Measurements from ENCODE around the gene PCDH9.

The PCDH9 gene

DNA sequence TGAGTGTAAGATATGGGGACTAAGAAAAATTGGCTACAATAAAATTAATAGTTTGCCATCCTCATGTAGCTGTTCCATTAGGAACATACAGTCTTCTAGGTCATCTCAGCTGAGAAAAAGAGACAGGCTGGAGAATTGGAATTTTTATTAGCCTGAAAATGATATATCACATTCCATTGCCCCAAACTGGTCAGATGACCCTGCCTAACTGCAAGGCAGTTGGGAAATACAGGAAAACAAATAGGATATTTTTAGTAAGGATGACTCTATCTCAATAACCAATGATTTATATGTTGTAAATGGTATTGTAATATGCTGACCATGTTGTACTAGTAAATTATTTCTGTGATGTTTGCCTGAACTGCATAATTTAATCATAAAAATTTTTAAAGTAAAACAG, 673.8 kb downstream of the PCDH9 start:
- Histone ChIP-seq H3K36me3 (ENCODE audit: low read length) (no peaks in the 10 kb centered on the region), H3K27me3 (ENCODE audit: low read length) (no peaks in the 10 kb centered on the region), H3K79me2 (ENCODE audit: insufficient read depth, low read length) (no peaks in the 10 kb centered on the region), H3K4me3 (ENCODE audit: insufficient read depth, low read length, poor library complexity, severe bottlenecking) (no peak overlapping the region), H3K4me2 (ENCODE audit: low read depth, low read length, poor library complexity, severe bottlenecking) (no peak overlapping the region), H3K9ac (ENCODE audit: low read length) (no peak overlapping the region), H3K27ac (ENCODE audit: low read depth, low read length) (no peak overlapping the region), H3K9me2 (replicated peaks; ENCODE audit: insufficient read depth, low read length) (no peaks in the 10 kb centered on the region), H4K20me1 (ENCODE audit: low read depth, low read length) (no peaks in the 10 kb centered on the region), H3F3A (ENCODE audit: insufficient read depth) (no peaks in the 10 kb centered on the region), H2AFZ (ENCODE audit: low read depth, low read length, severe bottlenecking) (no peak overlapping the region), H3K9me3 (ENCODE audit: insufficient read depth, low read length) (no peaks in the 10 kb centered on the region)
- TF ChIP-seq, protein P1, sequence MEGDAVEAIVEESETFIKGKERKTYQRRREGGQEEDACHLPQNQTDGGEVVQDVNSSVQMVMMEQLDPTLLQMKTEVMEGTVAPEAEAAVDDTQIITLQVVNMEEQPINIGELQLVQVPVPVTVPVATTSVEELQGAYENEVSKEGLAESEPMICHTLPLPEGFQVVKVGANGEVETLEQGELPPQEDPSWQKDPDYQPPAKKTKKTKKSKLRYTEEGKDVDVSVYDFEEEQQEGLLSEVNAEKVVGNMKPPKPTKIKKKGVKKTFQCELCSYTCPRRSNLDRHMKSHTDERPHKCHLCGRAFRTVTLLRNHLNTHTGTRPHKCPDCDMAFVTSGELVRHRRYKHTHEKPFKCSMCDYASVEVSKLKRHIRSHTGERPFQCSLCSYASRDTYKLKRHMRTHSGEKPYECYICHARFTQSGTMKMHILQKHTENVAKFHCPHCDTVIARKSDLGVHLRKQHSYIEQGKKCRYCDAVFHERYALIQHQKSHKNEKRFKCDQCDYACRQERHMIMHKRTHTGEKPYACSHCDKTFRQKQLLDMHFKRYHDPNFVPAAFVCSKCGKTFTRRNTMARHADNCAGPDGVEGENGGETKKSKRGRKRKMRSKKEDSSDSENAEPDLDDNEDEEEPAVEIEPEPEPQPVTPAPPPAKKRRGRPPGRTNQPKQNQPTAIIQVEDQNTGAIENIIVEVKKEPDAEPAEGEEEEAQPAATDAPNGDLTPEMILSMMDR (IDR thresholded peaks at IDR 0.05; ENCODE audit: insufficient read depth, low read length, poor library complexity, severe bottlenecking): no peak
- TF ChIP-seq EZH2phosphoT487 (conservative IDR thresholded peaks at IDR 0.05; ENCODE audit: low read length): no peak

DNA sequence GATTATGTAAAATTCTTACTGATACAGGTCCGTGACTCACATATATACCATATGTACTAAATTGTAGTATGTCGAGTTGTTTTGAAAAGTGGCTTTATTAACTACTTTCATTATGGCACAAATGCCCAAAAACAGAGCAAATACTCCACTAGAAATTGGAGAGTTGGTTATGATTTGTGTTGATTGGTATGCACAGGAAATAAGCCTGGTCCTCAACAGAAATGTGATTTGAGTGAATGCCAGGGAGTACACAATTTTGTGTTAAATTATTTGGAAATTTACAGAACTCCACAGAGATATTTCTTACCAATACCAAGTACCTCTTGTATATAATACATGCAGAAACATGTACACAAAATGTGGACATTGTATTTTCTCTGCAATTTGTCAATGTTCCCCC, 676.7 kb downstream of the PCDH9 start:
- no peak overlapping the region for H2AFZ ChIP-seq (ENCODE audit: low read depth, low read length, severe bottlenecking)
- H3K9me3 ChIP-seq (ENCODE audit: insufficient read depth, low read length): no peaks in the 10 kb centered on the region
- H3K4me2 ChIP-seq (ENCODE audit: low read depth, low read length, poor library complexity, severe bottlenecking): no peak overlapping the region
- H3K27me3 ChIP-seq (ENCODE audit: low read length): no peaks in the 10 kb centered on the region
- no peaks in the 10 kb centered on the region for H3K36me3 ChIP-seq (ENCODE audit: low read length)
- H3K27ac ChIP-seq (ENCODE audit: low read depth, low read length): no peak overlapping the region
- no peaks in the 10 kb centered on the region for H4K20me1 ChIP-seq (ENCODE audit: low read depth, low read length)
- no peaks in the 10 kb centered on the region for H3F3A ChIP-seq (ENCODE audit: insufficient read depth)
- no peaks in the 10 kb centered on the region for H3K9me2 ChIP-seq (replicated peaks; ENCODE audit: insufficient read depth, low read length)
- no peaks in the 10 kb centered on the region for H3K79me2 ChIP-seq (ENCODE audit: insufficient read depth, low read length)
- no peak overlapping the region for H3K9ac ChIP-seq (ENCODE audit: low read length)
- H3K4me3 ChIP-seq (ENCODE audit: insufficient read depth, low read length, poor library complexity, severe bottlenecking): no peak overlapping the region
- no peak for TF ChIP-seq EZH2phosphoT487 (conservative IDR thresholded peaks at IDR 0.05; ENCODE audit: low read length)
- TF ChIP-seq, protein P1 (IDR thresholded peaks at IDR 0.05; ENCODE audit: insufficient read depth, low read length, poor library complexity, severe bottlenecking): no peak

DNA sequence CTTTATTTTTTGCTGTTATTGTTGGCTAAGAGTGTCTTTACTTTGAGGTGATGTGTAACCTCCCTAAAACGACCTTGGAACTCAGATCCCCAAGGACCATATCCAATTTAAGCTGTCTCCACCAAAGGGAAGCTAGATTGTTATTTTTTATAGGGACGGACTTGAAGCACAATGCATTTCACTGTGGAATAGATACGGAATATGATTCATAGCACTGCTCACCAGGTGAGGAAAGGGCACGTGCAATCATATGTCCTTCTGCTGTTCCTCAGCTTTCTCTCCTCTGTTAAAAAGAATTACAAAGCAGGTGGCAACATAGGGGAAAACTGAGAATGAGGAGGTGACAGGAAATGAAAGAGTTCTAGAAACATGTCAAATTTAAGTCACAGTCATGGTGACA, 679.0 kb downstream of the PCDH9 start:
- Histone ChIP-seq H4K20me1 (ENCODE audit: low read depth, low read length) (no peaks in the 10 kb centered on the region), H3K27me3 (ENCODE audit: low read length) (no peaks in the 10 kb centered on the region), H3F3A (ENCODE audit: insufficient read depth) (no peaks in the 10 kb centered on the region), H3K4me2 (ENCODE audit: low read depth, low read length, poor library complexity, severe bottlenecking) (no peak overlapping the region), H3K9me2 (replicated peaks; ENCODE audit: insufficient read depth, low read length) (no peaks in the 10 kb centered on the region), H2AFZ (ENCODE audit: low read depth, low read length, severe bottlenecking) (no peak overlapping the region), H3K4me3 (ENCODE audit: insufficient read depth, low read length, poor library complexity, severe bottlenecking) (no peak overlapping the region), H3K27ac (ENCODE audit: low read depth, low read length) (no peak overlapping the region), H3K9me3 (ENCODE audit: insufficient read depth, low read length) (no peaks in the 10 kb centered on the region), H3K36me3 (ENCODE audit: low read length) (no peaks in the 10 kb centered on the region), H3K9ac (ENCODE audit: low read length) (no peak overlapping the region), H3K79me2 (ENCODE audit: insufficient read depth, low read length) (no peaks in the 10 kb centered on the region)
- TF ChIP-seq, protein P1 (IDR thresholded peaks at IDR 0.05; ENCODE audit: insufficient read depth, low read length, poor library complexity, severe bottlenecking): no peak
- TF ChIP-seq EZH2phosphoT487 (conservative IDR thresholded peaks at IDR 0.05; ENCODE audit: low read length): no peak

All from SU-DHL-6 (cell line).